Measurements from ENCODE around the gene SPCS3. TPM values are rescaled to one million over a fixed set of nuclear protein-coding genes. Genes with fewer than 3 reads are reported as not detected.
A peak's percentile ranks its signal among the peaks of the same experiment; 100 is the strongest.
"Not testable (repeated sequence)": the region's sequence is repeated elsewhere in the genome, so short reads cannot be mapped to it uniquely, and the experiment has no call there.

Gene SPCS3
- total RNA-seq, 1 donor: 154 TPM

DNA sequence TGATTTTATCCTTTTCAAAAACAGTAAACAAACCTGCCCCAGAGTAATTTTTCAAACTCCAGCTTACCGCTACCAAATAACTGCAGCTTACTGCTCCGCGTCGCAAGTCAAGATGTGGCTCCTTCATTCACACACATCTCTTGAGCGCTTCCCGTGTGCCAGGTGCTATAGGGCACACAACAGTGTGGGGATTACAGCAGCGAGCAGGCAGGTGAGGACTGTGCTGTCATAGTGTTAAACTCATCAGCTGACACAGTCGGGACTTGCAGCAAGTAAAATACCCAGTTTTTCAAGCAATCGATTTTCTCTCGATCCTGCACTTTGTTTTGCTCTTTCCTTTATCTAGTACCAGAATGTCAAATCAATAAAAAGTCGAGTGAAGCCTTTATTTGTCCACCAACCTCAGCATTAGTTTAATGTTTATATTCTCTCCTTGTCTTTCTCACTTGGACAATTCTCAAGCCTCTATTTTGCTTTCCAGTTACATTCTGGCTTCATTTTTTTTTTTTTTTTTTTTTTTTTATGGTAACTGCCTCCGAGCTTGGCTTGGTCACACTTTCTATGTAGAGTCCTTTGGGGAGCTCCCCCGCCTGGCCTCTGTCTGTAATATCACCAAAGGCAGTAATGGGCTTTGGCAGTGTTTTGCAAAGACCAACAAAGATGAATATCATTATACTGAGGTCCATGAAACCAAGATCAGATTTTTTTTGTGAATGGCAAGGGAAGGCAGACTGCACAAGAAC lies 42.4 kb upstream of the SPCS3 start:
- TF ChIP-seq CTCF (IDR thresholded peaks at IDR 0.05; ENCODE audit: insufficient read depth, low read depth, low read length): peak; percentile 79
- peak overlapping the region; percentile 23 for H3K4me3 ChIP-seq (ENCODE audit: low read depth, low read length)
- DNase-seq (ENCODE audit: low read depth): peak; percentile 76

DNA sequence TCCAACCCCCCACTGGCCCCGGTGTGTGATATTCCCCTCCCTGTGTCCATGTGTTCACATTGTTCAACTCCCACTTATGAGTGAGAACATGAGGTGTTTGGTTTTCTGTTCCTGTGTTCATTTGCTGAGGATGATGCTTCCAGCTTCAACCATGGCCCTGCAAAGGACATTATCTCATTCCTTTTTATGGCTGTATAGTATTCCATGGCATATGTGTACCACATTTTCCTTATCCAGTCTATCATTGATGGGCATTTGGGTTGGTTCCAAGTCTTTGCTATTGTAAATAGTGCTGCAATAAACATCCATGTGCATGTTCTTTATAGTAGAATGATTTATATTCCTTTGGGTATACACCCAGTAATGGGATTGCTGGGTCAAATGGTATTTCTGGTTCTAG lies 40.2 kb upstream of the SPCS3 start:
- not testable (repeated sequence) for DNase-seq (ENCODE audit: low read depth); H3K4me3 ChIP-seq (ENCODE audit: low read depth, low read length)

- no peak for DNase-seq (ENCODE audit: low read depth)
- no peak overlapping the region for H3K4me3 ChIP-seq (ENCODE audit: low read depth, low read length)
- no peak for TF ChIP-seq CTCF (IDR thresholded peaks at IDR 0.05; ENCODE audit: insufficient read depth, low read depth, low read length)
Measured at GRCh38 chr4:176286728-176287127, 33.0 kb upstream of the SPCS3 start.

DNA sequence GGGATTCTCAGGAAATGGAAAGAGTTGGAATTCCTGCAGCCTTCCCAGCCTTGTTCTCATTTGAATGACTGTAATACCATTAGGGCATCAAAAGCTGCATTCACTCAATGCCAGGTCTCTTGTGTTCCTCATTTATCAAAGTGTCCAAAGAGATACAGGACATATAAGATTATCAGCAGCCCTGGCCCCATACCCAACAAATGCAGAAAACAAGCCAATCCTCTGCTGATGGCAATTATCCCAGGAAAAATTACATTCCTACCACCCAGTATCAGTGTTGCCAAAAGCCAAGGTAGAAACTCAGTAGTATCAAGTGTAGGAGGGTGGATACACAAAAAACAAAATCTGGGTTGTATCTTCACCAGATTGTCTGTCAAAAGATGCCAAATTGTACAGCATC lies 32.2 kb upstream of the SPCS3 start:
- no peak overlapping the region for H3K4me3 ChIP-seq (ENCODE audit: low read depth, low read length)
- DNase-seq (ENCODE audit: low read depth): no peak
- TF ChIP-seq CTCF (IDR thresholded peaks at IDR 0.05; ENCODE audit: insufficient read depth, low read depth, low read length): no peak

DNA sequence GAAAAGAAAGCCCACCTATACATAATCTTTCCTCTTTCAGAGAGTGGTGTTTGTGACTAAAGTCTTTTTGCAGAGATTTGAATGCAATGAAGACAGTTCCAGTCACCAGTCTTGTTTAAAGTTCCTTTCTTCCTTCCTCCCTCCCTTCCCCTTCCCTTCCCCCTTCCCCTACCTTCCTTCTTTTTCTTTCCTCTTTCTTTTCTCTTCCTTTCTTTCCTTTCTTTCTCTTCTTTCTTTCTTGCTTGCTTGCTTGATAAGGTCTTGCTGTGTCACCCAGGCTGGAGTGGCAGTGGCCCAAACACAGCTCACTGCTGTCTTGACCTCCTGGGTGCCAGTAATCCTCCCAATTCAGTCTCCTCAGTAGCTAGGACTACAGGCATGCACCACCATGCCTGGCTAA lies 31.7 kb upstream of the SPCS3 start:
- no peak overlapping the region for H3K4me3 ChIP-seq (ENCODE audit: low read depth, low read length)
- DNase-seq (ENCODE audit: low read depth): no peak
- TF ChIP-seq CTCF (IDR thresholded peaks at IDR 0.05; ENCODE audit: insufficient read depth, low read depth, low read length): no peak

DNA sequence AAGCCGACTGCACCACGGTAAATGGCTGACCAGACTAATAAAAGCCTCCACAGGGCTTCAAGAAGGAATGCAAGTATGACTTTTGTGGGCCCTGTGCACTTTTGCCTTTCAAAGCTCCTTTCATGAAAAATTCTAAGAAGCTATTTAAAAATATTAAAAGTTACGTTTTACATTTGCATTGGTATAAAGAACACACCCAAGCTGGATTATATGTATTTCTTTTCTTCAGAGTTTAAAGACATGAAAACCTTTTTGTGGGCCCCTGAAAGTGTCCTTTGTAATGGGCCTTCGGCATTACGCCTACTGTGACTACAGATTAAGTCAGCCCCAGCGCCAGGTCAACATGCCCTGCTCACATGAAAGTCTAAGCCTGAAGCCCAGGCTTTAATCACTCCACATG lies 30.2 kb upstream of the SPCS3 start:
- H3K4me3 ChIP-seq (ENCODE audit: low read depth, low read length): no peak overlapping the region
- DNase-seq (ENCODE audit: low read depth): no peak
- no peak for TF ChIP-seq CTCF (IDR thresholded peaks at IDR 0.05; ENCODE audit: insufficient read depth, low read depth, low read length)

DNA sequence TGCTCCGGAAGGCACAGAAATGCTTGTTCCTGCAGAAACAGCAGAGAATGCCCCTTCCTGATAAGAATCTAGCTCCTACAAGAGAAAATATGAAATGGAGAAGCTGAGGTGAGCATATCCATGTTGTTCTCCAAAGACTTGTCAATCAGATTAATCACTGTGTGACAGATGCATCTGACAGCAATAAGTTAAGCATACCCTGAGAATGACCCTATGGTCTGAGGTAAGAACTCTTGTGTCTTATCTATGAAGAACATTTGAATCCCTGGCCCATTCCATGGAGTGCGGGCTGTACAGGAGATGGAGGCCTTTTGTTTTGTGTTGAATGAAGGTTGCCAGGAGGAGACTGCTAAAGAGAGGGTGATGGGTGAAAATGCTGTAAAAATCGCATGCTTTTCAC lies 29.2 kb upstream of the SPCS3 start:
- no peak for DNase-seq (ENCODE audit: low read depth)
- TF ChIP-seq CTCF (IDR thresholded peaks at IDR 0.05; ENCODE audit: insufficient read depth, low read depth, low read length): no peak
- no peak overlapping the region for H3K4me3 ChIP-seq (ENCODE audit: low read depth, low read length)
